Naive B cell (primary cell): ENCODE measurements around the gene OMG. TPM values are rescaled to one million over a fixed set of nuclear protein-coding genes. Genes with fewer than 3 reads are reported as not detected.
"Not testable (repeated sequence)": the region's sequence is repeated elsewhere in the genome, so short reads cannot be mapped to it uniquely, and the experiment has no call there.

ENCODE experiments used
- ATAC-seq, 2 donors: fragments of 150-1000 bp; cut with Tn5 transposase; 2 replicates each; pipeline ENCODE4 v1.10.0; 2021; ENCODE audit warnings: low read depth in 2 of 2, mild to moderate bottlenecking in 2 of 2, moderate library complexity in 2 of 2
- DNase-seq: peaks from one replicate; pipeline ENCODE4 v3.0.0; 2022
- H3K27ac Mint-ChIP-seq, 6 donors: one replicate each; pipeline ENCODE4 v1.8.0; 2020 to 2022; ENCODE audit warnings: mild to moderate bottlenecking in 6 of 6, mixed read lengths in 6 of 6, moderate library complexity in 5 of 6, inconsistent platforms in 2 of 6
- H3K27me3 Mint-ChIP-seq, 3 donors: one replicate each; pipeline ENCODE4 v1.8.0; 2021 to 2022; ENCODE audit warnings: mixed read lengths in 3 of 3, mild to moderate bottlenecking in 1 of 3
- H3K36me3 Mint-ChIP-seq, 2 donors: one replicate each; pipeline ENCODE4 v1.8.0; 2020 to 2022; ENCODE audit warnings: mixed read lengths in 2 of 2, inconsistent platforms in 1 of 2, mild to moderate bottlenecking in 1 of 2
- H3K4me1 Mint-ChIP-seq, 3 donors: one replicate each; pipeline ENCODE4 v1.8.0; 2020 to 2022; ENCODE audit warnings: mixed read lengths in 3 of 3, inconsistent platforms in 1 of 3, mild to moderate bottlenecking in 1 of 3, moderate library complexity in 1 of 3
- H3K4me3 Mint-ChIP-seq, 8 donors: one replicate each; pipeline ENCODE4 v1.8.0; 2020 to 2022; ENCODE audit warnings: mild to moderate bottlenecking in 8 of 8, mixed read lengths in 8 of 8, moderate library complexity in 8 of 8, inconsistent platforms in 2 of 8
- H3K9me3 Mint-ChIP-seq, 7 donors: one replicate each; pipeline ENCODE4 v1.8.0; 2020 to 2022; ENCODE audit warnings: mixed read lengths in 7 of 7, mild to moderate bottlenecking in 5 of 7, inconsistent platforms in 2 of 7, moderate library complexity in 1 of 7
- polyA plus RNA-seq, 6 donors: library from polyadenylated mRNA; unstranded; fragments of 300-500 nt; fragmentation: Illumina TruSeq; gene quantifications; one replicate each; pipeline ENCODE4 v1.2.3, GENCODE V29; 2021; ENCODE audit warnings: low read depth in 6 of 6

OMG gene
- polyA plus RNA-seq, 6 donors from 2014 or later: 0.30 to 0.36 TPM; not detected in 4

- Mint-ChIP-seq H3K36me3 (peaks cover 8 to 14% of the 10 kb centered on the region in 2 donors), H3K27ac (peak overlapping the region in 1 of 6 donors; percentile 71), H3K4me1 (no peaks in the 10 kb centered on the region), H3K27me3 (no peaks in the 10 kb centered on the region), H3K4me3 (no peak overlapping the region), H3K9me3 (no peaks in the 10 kb centered on the region)
- DNase-seq (no peak), ATAC-seq (no peak)
Observed at GRCh38 chr17:31272236-31272635, 24.8 kb downstream of the OMG start.

GRCh38 chr17:31269578-31269983 lies 27.5 kb downstream of the OMG start:
- Mint-ChIP-seq H3K36me3 (peaks cover 8 to 16% of the 10 kb centered on the region in 2 donors), H3K4me1 (peaks cover 0 to 7% (median 0%) of the 10 kb centered on the region in 3 donors), H3K27me3 (no peaks in the 10 kb centered on the region), H3K9me3 (no peaks in the 10 kb centered on the region), H3K27ac (no peak overlapping the region), H3K4me3 (no peak overlapping the region)
- no peak for DNase-seq
- no peak for ATAC-seq

GRCh38 chr17:31269036-31269577 lies 27.9 kb downstream of the OMG start:
- DNase-seq: no peak
- H3K27ac Mint-ChIP-seq: no peak overlapping the region
- peaks cover 8 to 16% of the 10 kb centered on the region in 2 donors for H3K36me3 Mint-ChIP-seq
- H3K9me3 Mint-ChIP-seq: no peaks in the 10 kb centered on the region
- H3K4me1 Mint-ChIP-seq: peaks cover 0 to 7% (median 0%) of the 10 kb centered on the region in 3 donors
- H3K4me3 Mint-ChIP-seq: no peak overlapping the region
- H3K27me3 Mint-ChIP-seq: no peaks in the 10 kb centered on the region
- ATAC-seq: no peak

- Mint-ChIP-seq H3K36me3 (peaks cover 8 to 16% of the 10 kb centered on the region in 2 donors), H3K4me1 (peaks cover 0 to 7% (median 0%) of the 10 kb centered on the region in 3 donors), H3K4me3 (no peak overlapping the region), H3K27me3 (no peaks in the 10 kb centered on the region), H3K27ac (no peak overlapping the region), H3K9me3 (no peaks in the 10 kb centered on the region)
- DNase-seq (peak; percentile 1), ATAC-seq (no peak)
Observed at GRCh38 chr17:31266042-31266441, 31.0 kb downstream of the OMG start.

GRCh38 chr17:31262923-31263322 lies 34.1 kb downstream of the OMG start:
- not testable (repeated sequence) for H3K36me3 Mint-ChIP-seq, H3K4me1 Mint-ChIP-seq, H3K27me3 Mint-ChIP-seq, DNase-seq, H3K9me3 Mint-ChIP-seq, H3K4me3 Mint-ChIP-seq, ATAC-seq
- peak overlapping the region in 1 of 6 donors; percentile 69 for H3K27ac Mint-ChIP-seq

GRCh38 chr17:31261601-31262000 lies 35.4 kb downstream of the OMG start:
- peaks cover 0 to 3% of the 10 kb centered on the region in 2 donors for H3K36me3 Mint-ChIP-seq
- H3K27ac Mint-ChIP-seq: no peak overlapping the region
- H3K4me1 Mint-ChIP-seq: peaks cover 0 to 7% (median 0%) of the 10 kb centered on the region in 3 donors
- DNase-seq (no peak), ATAC-seq (no peak)
- no peak overlapping the region for H3K4me3 Mint-ChIP-seq
- no peaks in the 10 kb centered on the region for H3K9me3 Mint-ChIP-seq
- H3K27me3 Mint-ChIP-seq: no peaks in the 10 kb centered on the region

GRCh38 chr17:31260151-31260550 lies 36.9 kb downstream of the OMG start:
- no peaks in the 10 kb centered on the region for H3K36me3 Mint-ChIP-seq
- H3K4me3 Mint-ChIP-seq: no peak overlapping the region
- no peaks in the 10 kb centered on the region for H3K9me3 Mint-ChIP-seq
- DNase-seq: no peak
- no peaks in the 10 kb centered on the region for H3K4me1 Mint-ChIP-seq
- H3K27ac Mint-ChIP-seq: no peak overlapping the region
- no peaks in the 10 kb centered on the region for H3K27me3 Mint-ChIP-seq
- ATAC-seq: no peak

GRCh38 chr17:31256936-31257335 lies 40.1 kb downstream of the OMG start:
- no peak for DNase-seq
- ATAC-seq: no peak
- no peaks in the 10 kb centered on the region for H3K4me1 Mint-ChIP-seq
- H3K36me3 Mint-ChIP-seq: no peaks in the 10 kb centered on the region
- no peak overlapping the region for H3K4me3 Mint-ChIP-seq
- H3K27ac Mint-ChIP-seq: no peak overlapping the region
- H3K9me3 Mint-ChIP-seq: no peaks in the 10 kb centered on the region
- no peaks in the 10 kb centered on the region for H3K27me3 Mint-ChIP-seq

GRCh38 chr17:31254654-31255053 lies 42.4 kb downstream of the OMG start:
- no peak overlapping the region for H3K4me3 Mint-ChIP-seq
- DNase-seq: no peak
- no peaks in the 10 kb centered on the region for H3K9me3 Mint-ChIP-seq
- no peak for ATAC-seq
- no peaks in the 10 kb centered on the region for H3K36me3 Mint-ChIP-seq
- H3K27ac Mint-ChIP-seq: no peak overlapping the region
- H3K4me1 Mint-ChIP-seq: peaks cover 8 to 14% (median 14%) of the 10 kb centered on the region in 3 donors
- no peaks in the 10 kb centered on the region for H3K27me3 Mint-ChIP-seq

GRCh38 chr17:31252741-31253140 lies 44.3 kb downstream of the OMG start:
- H3K27ac Mint-ChIP-seq: no peak overlapping the region
- H3K4me3 Mint-ChIP-seq: no peak overlapping the region
- no peak for ATAC-seq

GRCh38 chr17:31251970-31252328 lies 45.1 kb downstream of the OMG start:
- DNase-seq: no peak
- Mint-ChIP-seq H3K27me3 (no peaks in the 10 kb centered on the region), H3K9me3 (no peaks in the 10 kb centered on the region), H3K36me3 (no peaks in the 10 kb centered on the region), H3K4me3 (no peak overlapping the region), H3K4me1 (peaks cover 8 to 17% (median 17%) of the 10 kb centered on the region in 3 donors), H3K27ac (peak overlapping the region in 1 of 6 donors; percentile 27)
- no peak for ATAC-seq

More at GRCh38 chr17:31252741-31253140, 44.3 kb downstream of the OMG start:
- H3K36me3 Mint-ChIP-seq: no peaks in the 10 kb centered on the region
- no peaks in the 10 kb centered on the region for H3K27me3 Mint-ChIP-seq
- no peak for DNase-seq
- H3K4me1 Mint-ChIP-seq: peaks cover 8 to 17% (median 17%) of the 10 kb centered on the region in 3 donors
- no peaks in the 10 kb centered on the region for H3K9me3 Mint-ChIP-seq

GRCh38 chr17:31251105-31251969 lies 45.7 kb downstream of the OMG start:
- Mint-ChIP-seq H3K9me3 (no peaks in the 10 kb centered on the region), H3K4me3 (peak overlapping the region in 1 of 8 donors; percentile 47), H3K27ac (peak overlapping the region in 3 of 6 donors; percentile 24 to 55 (median 40)), H3K27me3 (no peaks in the 10 kb centered on the region), H3K36me3 (no peaks in the 10 kb centered on the region), H3K4me1 (peaks cover 8 to 17% (median 17%) of the 10 kb centered on the region in 3 donors)
- ATAC-seq: no peak
- no peak for DNase-seq

- Mint-ChIP-seq H3K36me3 (no peaks in the 10 kb centered on the region), H3K9me3 (no peaks in the 10 kb centered on the region), H3K4me1 (peaks cover 8 to 17% (median 17%) of the 10 kb centered on the region in 3 donors), H3K27me3 (no peaks in the 10 kb centered on the region), H3K4me3 (no peak overlapping the region), H3K27ac (peak overlapping the region in 3 of 6 donors; percentile 1 to 51 (median 3))
- DNase-seq: no peak
- ATAC-seq: no peak
Observed at GRCh38 chr17:31250229-31250628, 46.8 kb downstream of the OMG start.

- no peak overlapping the region for H3K4me3 Mint-ChIP-seq
- H3K27ac Mint-ChIP-seq: peak overlapping the region in 2 of 6 donors; percentile 16 to 51
- H3K4me1 Mint-ChIP-seq: peaks cover 8 to 17% (median 17%) of the 10 kb centered on the region in 3 donors
- no peak for DNase-seq
- H3K9me3 Mint-ChIP-seq: no peaks in the 10 kb centered on the region
- H3K36me3 Mint-ChIP-seq: no peaks in the 10 kb centered on the region
- no peak for ATAC-seq
- H3K27me3 Mint-ChIP-seq: no peaks in the 10 kb centered on the region
Observed at GRCh38 chr17:31249835-31250141, 47.3 kb downstream of the OMG start.
